DMS53 (cell line): ENCODE data around the gene NOS3.
"Not testable (repeated sequence)": the region's sequence is repeated elsewhere in the genome, so short reads cannot be mapped to it uniquely, and the experiment has no call there.

ENCODE experiments used
- DNase-seq: peaks from one replicate; lab custom pipeline; 2025; lab: John Stamatoyannopoulos, UW

Gene NOS3

DNA sequence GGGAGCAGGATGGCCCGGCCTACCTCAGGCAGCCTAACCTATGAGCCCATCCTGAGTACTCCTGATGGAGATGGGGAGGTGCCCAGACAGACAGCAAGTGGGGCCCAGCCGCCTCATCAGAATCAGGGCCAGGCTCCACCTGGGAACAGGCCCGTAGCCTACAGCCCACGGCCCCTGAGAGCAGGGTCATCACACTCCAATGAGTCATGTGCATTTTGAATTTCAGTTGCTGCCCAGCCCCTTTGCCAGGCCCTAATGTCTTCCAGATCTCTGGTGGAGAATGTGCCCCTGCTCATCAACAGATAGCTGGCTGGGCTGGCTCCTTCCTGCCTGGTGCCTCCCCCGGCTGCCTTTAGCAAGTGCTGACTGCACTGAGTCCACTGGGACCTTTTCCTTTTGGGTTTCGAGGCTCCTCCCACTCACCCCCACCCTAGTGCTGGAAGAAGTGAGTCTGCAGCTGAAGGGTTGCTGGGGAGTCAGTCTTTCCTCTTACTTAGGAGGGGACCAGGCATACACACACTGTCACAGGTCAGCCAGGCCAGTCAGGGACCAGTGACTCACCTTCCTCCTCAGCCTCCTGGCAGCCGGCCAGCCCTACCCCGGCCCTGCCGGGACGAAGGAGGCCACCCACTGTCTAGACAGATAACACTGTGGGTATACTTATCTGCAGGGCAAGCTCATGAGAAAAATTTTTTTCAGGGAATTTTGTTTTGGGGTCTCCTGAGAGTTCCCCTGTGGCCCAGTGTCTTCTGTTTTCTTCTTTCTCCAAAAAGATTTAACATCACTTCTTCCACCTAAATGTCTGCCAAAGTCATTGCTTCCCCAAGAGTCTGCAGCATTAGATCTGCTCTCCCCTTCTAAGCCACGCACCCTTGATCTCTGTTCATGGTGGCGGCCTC is 48.4 kb downstream of the NOS3 start:
- DNase-seq = peak; percentile 93

DNA sequence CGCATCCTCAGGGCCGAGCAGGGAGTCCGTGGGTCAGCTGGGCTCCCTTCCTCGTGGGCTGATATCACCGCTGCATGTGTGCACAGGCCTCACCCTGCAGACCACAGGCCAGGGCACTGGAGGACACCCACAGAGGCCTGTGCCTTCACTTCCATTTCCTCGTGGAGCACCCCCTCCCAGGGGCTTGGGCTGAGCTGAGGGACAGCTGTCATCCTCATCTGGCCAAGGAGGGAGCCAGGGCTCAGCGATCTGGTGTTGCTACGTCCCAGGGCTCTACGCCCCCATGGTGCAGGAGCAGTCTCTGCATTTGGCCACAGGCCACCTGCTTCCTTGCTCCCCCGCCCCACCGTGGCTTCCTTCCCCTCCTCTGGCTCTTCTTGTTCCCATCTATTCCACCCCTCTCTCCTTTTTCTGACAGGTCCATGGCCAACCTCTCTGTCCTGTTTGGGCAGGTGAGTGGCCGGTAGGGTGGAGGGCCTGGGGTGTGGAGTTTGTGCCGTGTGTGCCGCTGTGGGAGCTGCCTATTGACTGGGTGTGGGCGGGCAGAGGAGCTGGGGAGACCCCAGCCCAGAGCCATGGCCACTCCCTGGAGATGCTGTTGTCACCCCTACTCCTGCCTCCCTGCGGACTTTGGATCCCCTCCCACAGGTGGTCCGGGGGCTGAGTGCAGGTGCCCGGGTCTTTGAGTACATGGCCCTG is 49.2 kb downstream of the NOS3 start:
- DNase-seq = no peak

DNA sequence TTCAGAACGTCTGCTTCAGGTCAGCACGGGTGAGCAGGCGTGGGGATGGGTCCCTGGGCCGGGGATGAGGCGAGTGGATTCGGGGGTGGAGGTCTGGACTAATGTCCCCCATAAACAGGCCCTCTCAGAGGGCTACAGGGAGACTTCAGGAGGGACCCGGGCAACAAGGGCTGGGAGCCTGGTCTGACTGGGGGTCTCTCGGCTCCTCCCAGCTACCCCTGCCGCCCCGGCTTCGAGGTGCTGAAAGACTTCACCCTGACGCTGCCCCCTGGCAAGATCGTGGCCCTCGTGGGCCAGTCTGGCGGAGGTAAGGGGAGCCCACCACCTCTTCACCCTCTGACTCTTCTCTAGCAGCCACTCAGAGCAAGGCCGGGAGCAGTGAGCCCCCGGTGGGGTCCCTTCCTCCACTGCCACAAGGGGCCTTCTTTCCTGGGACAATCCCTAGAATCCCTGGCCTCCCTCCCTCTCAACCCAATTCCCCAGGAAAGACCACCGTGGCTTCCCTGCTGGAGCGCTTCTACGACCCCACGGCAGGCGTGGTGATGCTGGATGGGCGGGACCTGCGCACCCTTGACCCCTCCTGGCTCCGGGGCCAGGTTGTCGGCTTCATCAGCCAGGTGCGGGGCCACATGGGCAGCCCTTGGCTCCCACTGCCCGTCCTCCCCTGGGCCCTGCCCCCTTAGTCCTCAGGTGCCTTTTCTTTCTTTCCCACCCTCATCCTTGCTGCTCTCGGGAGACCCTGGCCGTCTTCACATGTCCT is 50.0 kb downstream of the NOS3 start:
- no peak for DNase-seq

DNA sequence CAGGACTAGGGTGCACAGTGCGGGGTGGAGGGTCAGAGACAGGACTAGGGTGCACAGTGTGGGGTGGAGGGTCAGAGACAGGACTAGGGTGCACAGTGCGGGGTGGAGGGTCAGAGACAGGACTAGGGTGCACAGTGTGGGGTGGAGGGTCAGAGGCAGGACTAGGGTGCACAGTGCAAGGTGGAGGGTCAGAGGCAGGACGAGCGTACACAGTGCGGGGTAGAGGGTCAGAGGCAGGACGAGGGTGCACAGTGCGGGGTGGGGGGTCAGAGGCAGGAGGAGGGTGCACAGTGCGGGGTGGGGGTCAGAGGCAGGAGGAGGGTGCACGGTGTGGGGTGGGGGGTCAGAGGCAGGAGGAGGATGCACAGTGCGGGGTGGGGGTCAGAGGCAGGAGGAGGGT is 52.6 kb downstream of the NOS3 start:
- not testable (repeated sequence) for DNase-seq

DNA sequence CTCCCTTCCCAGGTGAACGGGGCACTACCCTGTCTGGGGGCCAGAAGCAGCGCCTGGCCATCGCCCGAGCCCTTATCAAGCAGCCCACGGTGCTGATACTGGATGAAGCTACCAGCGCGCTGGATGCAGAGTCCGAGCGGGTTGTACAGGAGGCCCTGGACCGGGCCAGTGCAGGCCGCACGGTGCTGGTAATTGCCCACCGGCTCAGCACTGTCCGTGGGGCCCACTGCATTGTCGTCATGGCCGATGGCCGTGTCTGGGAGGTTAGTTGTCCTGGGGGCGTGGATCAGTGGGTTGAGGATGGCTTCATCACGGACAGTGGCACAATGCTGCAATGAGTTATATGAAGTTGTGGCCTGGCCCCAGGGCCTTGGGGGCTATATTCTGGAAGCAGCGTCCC is 53.1 kb downstream of the NOS3 start:
- DNase-seq = no peak

DNA sequence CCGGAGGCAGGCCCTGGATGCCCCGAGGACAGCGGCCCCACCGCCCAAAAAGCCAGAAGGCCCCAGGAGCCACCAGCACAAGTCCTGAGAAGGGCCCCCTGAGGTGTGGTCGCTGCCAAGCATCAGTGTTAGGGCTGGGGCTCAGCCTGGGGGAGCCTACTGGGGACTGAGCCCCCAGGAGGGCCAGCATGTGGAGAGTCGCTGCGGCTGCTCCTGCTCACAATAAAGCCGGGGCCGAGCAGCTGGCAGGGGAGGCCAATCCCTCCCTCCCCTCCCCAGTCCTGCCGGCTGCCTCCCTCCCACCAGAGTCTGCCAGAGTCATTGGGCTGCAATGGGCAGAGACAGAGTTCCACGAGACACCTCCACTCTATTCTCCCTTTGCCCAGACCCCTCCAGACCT is 54.4 kb downstream of the NOS3 start:
- DNase-seq = no peak

DNA sequence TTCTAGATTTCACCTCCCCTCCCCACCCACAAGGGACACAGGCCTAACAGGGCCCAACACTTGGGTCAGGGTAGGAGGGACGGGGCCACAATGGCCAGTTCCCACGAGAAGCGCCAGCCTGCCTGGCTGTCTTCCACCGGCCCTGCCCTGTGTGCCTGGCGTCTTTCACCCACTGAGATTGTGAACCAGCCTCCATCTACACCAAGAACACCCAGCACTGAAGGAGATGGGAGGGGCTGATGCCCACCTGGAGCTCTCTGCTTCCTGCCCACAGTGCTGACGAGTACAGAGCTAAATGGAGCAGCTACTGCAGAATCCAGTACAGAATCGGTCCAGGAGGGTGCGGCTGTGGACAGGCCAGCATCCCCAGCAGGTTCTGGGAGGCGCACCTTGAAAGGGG is 55.1 kb downstream of the NOS3 start:
- no peak for DNase-seq

DNA sequence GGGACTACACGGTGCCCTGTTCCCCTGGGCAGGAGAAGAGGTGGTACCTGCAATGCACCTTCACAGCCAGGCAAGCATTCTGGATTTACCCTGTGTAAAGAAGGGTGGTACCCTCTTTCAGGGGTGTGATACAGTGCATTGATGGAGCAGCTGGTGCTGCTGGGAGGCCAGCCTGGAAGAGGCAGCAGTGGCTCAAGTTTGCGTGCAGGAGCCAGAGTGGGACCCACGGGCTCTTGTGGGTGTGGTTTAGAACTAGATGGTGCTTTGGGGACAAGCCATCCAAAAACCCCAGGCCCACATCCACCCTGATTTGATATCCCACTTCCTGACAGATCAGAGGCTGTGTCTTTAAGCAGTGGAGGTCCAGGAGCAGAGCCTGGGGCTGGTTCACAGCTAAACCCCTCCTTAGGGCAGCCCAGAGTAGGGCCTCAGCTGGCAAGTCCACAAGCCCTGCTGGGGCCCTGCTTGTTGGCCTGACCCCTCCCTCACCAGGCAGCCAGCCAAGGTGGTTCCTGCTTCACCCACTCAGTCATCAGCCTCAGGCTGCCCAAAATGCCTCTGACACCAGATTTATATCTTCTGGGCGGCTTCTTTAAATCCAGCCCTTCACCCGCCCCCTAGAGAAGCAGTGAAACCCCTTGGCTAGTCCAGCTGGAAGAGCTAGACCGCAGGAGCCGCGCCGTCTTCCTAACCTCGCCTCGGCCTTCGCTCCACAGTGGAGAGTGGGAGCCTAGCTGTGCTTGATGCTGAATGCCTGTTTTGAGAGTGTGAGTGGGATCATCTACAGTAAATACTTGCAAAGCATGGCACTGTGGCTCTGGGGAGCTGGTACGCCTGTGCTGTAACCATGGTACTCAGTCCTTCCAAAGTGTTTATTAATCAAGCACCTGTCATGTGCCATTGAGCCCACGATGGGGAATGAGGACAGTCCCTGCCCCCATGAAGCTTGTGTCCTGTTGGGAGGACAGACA is 56.1 kb downstream of the NOS3 start:
- peak; percentile 66 for DNase-seq

DNA sequence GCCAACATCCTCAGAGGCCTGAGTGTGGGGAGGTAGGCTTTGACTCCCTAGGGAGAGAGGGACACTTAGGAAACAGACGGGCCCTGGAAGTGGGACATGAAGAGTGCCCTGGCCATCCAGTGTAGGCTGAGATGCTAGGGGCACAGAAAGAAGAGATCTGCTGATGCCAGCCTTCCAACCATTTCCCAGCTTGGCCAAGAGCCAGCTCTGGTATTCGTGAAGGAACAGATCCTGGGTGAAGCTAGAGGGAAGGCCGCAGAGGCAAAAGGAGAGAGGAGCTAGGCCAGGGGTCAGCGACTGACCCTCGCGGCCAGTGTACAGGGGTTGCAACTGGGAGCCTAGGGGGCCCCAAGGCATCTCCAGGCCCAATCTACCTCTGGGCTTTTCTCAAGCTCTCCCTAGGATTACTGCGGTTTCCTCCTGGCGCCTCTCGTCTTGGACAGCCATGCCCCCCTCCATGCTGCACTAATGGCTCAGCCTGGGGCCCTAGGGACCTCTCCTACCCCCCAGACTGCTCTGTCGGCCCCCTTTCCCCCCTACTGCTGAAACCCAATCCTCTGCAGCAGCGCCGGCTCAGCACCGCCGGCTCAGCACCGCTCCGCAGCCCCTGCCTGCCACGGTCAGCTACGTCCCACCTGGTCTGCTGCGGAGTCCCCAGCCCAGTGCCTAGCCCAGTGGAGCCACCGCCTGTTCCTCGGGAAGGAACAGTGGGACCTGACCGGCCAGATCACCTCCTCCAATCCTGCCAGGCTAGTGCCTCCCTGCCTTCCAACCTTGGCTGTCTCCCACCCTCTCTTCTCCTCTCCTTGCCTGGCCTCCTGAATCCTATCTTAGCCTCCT is 57.4 kb downstream of the NOS3 start, which contains the start of gene ASIC3:
Gene ASIC3, plus strand, starts transcription at position 556 of the 840 bp plus-strand sequence. CDS start 355 bp downstream, outside the sequence.
- no peak for DNase-seq

DNA sequence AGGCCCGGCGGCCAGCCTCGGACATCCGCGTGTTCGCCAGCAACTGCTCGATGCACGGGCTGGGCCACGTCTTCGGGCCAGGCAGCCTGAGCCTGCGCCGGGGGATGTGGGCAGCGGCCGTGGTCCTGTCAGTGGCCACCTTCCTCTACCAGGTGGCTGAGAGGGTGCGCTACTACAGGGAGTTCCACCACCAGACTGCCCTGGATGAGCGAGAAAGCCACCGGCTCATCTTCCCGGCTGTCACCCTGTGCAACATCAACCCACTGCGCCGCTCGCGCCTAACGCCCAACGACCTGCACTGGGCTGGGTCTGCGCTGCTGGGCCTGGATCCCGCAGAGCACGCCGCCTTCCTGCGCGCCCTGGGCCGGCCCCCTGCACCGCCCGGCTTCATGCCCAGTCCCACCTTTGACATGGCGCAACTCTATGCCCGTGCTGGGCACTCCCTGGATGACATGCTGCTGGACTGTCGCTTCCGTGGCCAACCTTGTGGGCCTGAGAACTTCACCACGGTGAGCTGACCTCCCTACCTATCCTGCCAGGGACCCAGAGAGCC is 58.2 kb downstream of the NOS3 start:
- no peak for DNase-seq

DNA sequence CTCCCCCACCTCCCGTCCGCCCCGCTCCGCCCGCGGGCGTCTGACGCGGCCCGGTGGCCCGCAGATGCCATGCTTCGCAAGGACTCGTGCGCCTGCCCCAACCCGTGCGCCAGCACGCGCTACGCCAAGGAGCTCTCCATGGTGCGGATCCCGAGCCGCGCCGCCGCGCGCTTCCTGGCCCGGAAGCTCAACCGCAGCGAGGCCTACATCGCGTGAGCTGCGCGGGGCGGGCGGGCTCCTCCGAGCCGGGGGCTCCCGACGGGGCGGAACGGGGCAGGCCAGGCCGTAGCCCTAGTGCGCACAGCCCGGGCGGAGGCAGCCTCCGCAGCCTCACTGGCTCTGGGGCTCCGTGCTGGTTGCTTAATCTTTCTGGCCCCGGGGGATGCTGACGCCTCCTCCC is 60.3 kb downstream of the NOS3 start:
- DNase-seq = peak; percentile 85

DNA sequence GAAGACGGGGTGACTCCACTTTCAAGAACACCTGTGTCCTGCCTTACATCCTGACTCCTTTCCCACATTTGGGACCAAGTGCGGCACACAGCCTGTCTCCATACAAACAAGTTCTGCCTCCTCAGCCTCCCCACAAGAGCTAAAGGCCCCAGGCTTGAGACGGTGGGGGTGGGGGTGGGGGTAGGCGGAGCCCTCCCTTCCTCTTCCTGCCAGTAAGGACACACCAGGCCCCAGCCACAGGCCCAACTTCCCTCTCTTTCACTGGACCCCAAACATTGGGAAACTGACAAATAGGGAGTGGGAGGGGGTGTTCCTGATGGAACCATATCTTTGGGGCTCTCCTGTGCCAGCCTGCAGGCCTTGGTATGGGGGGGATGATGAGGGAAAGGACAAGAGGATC is 62.3 kb downstream of the NOS3 start:
- no peak for DNase-seq

DNA sequence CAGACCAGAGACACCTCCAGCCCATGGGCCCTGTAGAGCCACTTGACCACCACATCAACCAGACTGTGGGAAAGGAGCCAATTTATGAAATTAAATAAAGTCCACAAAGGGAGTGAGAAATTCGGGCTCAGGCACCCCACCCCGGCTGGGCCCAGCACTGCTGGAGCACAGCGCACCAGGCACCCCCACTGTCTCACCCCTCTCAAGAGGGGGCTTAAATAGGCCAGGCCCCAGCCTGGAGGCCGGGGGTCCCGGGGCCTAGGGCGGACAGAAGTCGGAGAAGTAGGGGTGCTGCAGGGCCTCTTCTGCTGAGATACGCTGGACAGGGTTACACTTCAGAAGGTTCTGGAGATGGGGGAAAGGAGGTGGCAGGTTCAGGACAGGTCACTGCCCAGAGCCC is 62.9 kb downstream of the NOS3 start:
- no peak for DNase-seq

DNA sequence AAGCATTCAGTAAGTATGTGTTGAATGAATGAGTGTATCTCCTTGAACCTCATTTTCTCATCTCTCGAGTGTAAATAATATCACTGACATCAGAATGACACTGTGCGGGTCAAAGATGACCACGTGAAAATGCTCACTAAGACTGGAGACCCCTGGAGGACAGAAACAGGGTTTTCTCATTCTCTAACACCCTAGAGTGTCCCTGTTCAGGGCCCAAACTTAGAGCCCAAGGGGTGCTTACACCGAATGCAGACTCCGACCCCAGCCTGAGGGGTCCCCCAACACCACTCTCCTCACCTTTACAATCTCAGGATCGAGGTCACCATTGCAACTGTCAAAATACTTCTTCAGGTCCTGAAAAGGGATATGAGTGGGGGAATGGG is 65.5 kb downstream of the NOS3 start:
- DNase-seq = no peak

DNA sequence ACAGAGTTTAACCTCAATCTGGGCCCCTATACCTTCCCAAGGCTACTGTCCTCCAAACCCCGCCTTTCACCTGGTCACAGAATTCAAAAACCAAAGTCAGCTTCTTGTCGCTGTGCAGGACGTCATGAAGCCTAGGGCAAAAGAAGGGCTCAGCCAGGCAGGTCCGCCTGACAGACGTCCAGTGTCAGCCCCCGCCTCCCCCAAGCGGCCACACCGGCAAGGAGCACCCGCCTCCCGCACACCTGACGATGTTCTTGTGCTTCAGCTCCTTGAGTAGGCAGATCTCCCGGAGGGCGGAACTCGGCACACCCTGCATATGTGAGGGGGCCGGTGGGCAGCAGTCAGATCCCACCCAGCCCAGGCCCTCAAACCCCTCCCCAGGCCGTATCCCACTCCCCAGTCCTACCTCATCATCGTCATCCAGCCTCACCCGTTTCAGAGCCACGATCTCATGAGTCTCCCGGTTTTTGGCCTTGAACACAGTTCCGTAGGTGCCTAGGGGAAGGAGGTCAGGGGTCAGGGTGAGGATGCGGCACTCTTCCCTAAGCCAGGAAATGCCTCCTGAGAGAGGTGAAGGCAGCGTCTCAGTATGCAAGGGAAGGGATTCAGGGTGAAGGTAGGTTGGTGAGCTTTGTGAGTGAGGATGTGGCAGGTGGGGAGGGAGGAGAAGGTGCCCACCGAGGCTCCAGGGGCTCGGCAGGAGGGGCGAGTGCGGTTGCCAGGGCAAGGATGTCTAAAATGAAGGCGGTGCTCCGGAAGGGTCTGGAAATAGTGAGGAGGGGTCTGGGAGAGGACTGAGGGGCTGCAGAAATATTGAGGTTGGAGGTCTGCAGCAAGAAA is 66.1 kb downstream of the NOS3 start:
- DNase-seq = no peak

DNA sequence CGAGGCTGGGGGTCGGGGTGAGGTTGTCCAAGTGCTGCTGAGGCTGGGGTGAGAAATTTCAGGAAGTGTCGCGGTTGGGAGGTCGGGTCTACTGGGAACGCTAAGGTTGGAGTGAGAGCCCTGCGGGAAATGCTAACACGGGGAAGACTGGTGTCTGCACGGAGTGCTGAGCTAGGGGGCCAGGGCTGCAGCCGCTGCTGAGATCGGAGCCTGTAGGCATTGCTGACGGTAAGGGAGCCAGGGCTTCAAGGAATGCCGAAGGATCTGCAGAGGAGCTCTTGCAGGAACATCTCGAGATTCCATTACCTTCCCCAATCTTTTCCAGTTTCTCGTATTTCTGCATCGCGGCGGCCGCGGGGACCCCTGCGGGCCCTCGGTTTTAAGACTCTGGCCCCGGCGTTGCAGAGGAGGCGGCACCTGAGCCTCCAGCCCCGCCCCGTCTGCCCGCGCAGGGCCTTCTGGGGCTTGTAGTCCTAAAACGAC is 66.7 kb downstream of the NOS3 start, which contains the start of gene CDK5:
Gene CDK5, minus strand, starts transcription at position 392 of the 483 bp plus-strand sequence. Its CDS starts 49 bp downstream, at position 343.
- DNase-seq = peak; percentile 83

DNA sequence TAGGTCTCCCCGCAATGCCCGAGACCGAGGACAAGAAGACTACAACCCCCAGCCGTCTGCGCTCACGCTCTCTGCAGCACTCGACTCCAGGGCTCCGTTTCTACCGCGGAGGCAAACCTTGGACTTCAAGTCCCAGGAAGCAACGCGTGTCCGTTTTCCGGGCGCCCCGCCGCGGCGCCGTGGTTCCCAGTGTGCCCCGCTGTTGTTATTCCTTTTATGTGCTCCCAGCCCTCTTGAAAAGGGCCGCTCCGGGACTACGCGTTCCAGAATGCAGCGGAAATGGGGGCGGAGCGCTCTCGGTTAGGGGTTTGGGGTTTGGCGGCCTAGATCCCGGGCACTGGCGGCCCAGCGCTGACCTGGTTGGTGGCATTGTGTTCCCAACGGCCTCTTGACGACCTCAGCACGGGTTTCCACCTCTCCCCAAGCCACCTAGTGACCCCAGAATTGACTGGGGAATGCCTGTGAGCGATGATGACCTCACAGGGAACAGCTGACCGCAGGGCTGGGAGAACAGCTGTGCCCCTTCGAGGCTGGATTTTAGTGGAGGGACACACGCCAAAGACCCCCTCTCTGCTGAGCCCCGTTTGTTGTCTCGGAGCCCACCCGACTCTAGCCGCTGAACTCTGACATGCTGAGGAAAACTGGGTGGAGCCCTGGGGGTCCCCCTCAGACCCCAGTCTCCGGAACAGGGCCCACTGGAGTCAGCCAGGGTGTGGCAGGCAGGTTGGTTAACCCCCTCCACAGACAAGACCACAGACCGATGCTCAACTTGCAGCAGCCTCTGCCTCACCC is 67.4 kb downstream of the NOS3 start:
- peak; percentile 100 for DNase-seq

DNA sequence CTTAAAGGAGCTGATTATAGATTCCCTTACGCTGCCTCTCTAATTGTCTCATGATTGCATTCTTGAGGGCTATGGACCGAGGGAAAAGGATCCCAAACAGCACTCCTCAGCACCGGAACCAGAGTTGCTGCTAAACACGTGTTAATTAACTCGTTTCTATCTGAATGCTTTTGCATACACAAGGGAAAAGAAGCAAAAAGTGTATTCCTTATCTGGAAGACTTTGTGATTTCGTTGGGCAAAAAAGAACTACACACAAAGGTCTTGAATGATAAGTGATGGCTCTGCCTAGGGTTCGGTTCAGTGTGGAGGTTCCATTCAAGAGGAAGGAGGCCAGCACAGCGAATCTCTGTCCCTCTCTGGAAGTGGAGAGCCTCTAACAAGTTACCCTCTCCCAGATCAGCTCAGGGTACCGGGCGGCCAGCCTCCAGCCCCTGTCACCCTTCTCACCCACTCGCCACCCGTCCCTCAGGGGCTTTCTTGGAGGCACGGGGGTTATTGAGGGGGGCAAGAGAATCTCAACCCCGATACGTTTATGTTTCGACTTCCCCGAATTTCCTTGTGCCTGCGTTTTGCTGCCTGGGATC is 68.1 kb downstream of the NOS3 start:
- peak; percentile 75 for DNase-seq
